ENCODE measurements around the gene NPIPA1.
"Not testable (repeated sequence)": the region's sequence is repeated elsewhere in the genome, so short reads cannot be mapped to it uniquely, and the experiment has no call there.

DNA sequence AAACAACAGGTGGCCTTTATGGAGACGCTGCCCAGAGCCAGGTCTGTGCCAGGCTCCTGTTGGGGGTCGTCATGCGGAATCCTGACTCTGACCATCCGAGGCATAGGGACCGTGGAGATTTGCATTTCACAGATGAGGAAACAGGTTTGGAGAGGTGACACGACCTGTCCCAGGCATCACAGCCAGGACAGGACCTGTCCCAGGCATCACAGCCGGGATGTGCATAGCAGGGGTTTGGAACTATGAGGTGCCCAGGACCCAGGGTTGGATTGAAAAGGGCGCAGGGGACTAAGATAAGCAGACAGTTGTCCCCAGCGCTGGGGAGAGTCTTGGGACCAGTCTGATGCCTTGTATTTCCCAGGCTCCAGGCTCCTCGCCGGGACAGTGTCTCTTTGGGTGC lies 24.7 kb upstream of the NPIPA1 start:
- TF ChIP-seq, protein P1, sequence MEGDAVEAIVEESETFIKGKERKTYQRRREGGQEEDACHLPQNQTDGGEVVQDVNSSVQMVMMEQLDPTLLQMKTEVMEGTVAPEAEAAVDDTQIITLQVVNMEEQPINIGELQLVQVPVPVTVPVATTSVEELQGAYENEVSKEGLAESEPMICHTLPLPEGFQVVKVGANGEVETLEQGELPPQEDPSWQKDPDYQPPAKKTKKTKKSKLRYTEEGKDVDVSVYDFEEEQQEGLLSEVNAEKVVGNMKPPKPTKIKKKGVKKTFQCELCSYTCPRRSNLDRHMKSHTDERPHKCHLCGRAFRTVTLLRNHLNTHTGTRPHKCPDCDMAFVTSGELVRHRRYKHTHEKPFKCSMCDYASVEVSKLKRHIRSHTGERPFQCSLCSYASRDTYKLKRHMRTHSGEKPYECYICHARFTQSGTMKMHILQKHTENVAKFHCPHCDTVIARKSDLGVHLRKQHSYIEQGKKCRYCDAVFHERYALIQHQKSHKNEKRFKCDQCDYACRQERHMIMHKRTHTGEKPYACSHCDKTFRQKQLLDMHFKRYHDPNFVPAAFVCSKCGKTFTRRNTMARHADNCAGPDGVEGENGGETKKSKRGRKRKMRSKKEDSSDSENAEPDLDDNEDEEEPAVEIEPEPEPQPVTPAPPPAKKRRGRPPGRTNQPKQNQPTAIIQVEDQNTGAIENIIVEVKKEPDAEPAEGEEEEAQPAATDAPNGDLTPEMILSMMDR (IDR thresholded peaks at IDR 0.05): not testable (repeated sequence)
- not testable (repeated sequence) for TF ChIP-seq POLR2A (IDR thresholded peaks at IDR 0.05)
